ENCODE data around the gene CPNE7.

The CPNE7 gene

DNA sequence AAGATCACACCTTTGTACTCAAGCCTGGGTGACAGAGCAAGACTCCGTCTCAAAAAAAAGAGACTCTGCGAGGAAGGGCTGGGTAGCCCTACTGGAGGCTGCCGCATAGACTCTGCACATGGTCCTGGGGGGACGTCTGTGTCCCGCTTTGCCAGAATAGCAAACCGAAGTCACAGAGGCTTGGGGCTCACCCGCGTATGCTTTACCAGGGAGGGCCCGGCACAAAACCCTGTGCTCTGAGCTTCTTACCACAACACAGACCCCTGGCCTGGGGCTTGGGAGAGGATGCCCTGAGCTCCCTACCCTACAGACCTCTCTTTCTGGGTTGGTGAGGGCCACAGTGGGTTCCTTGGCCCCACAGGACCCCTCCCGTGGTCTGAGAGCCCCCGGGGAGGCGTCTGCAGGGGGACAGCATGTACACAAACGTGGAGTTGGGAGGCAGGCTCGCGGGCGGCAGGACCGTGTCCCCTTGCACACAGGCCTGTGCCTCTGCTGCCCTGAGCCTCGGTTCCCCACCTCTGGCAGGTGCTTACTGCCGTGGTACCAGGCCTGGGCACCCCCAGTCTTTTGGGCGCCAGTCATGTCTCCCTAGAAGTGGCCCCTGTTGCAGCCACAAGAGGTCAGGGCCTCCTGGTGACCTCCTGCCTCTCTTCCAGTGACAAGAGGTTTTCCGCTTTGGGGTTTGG lies 13.8 kb downstream of the CPNE7 start:
- no peak for DNase-seq (ENCODE audit: low read depth)
- H3K4me3 ChIP-seq (ENCODE audit: low read depth, low read length) = no peak overlapping the region
- in situ Hi-C loops (cut with HindIII; ENCODE audit: low sequenced_read_pairs) = no loop called here
- TF ChIP-seq, protein P1, sequence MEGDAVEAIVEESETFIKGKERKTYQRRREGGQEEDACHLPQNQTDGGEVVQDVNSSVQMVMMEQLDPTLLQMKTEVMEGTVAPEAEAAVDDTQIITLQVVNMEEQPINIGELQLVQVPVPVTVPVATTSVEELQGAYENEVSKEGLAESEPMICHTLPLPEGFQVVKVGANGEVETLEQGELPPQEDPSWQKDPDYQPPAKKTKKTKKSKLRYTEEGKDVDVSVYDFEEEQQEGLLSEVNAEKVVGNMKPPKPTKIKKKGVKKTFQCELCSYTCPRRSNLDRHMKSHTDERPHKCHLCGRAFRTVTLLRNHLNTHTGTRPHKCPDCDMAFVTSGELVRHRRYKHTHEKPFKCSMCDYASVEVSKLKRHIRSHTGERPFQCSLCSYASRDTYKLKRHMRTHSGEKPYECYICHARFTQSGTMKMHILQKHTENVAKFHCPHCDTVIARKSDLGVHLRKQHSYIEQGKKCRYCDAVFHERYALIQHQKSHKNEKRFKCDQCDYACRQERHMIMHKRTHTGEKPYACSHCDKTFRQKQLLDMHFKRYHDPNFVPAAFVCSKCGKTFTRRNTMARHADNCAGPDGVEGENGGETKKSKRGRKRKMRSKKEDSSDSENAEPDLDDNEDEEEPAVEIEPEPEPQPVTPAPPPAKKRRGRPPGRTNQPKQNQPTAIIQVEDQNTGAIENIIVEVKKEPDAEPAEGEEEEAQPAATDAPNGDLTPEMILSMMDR (IDR thresholded peaks at IDR 0.05; ENCODE audit: low read depth, low read length, missing control alignments) = no peak

DNA sequence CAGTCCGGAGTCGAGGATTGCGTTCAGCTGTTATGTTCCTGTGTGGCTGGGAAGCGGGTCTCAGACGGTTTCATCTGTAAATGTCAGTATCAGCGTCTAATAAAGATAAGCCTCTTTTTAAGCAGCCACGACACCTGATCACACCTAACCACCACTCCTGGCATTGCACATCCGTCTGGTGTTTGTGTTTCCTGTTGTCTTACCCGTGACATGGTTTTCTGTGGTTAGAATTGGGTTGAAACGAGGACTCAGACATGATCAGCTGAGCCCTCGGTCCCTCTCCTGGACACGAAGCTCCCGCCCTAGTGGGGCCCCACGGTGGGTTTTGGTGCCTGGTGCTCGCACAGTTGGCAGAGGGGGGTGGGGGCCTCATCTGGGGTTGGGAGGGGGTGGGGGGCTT lies 18.3 kb downstream of the CPNE7 start:
- no peak overlapping the region for H3K4me3 ChIP-seq (ENCODE audit: low read depth, low read length)
- in situ Hi-C loops (cut with HindIII; ENCODE audit: low sequenced_read_pairs) = no loop called here
- DNase-seq (ENCODE audit: low read depth) = no peak
- TF ChIP-seq, protein P1 (IDR thresholded peaks at IDR 0.05; ENCODE audit: low read depth, low read length, missing control alignments) = no peak

DNA sequence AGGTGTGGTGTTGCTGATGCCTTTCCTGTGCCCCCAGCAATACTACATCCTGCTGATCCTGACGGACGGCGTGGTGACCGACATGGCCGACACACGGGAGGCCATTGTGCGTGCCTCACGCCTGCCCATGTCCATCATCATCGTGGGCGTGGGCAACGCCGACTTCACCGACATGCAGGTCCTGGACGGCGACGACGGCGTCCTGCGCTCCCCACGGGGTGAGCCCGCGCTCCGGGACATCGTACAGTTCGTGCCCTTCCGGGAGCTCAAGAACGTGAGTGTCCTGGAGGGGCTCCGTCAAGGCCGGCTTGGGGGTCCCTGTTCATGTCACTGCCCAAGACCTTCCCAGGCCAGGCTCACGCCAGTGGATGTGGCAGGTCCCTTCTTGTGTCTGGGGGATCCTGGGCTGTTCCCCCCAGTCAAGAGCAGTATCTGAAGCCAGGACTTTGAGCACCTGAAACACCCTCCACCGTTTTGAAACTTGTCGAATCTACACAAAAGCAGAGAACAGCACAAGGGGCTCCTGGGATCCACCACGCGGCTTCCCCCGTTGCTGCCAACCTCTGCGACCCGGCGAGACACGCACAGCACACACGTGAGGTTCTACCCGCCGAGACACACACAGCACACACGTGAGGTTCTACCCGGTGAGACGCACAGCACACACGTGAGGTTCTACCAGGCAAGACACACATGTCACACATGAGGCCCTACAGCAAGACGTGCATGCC lies 19.9 kb downstream of the CPNE7 start:
- DNase-seq (ENCODE audit: low read depth) = no peak
- in situ Hi-C loops (cut with HindIII; ENCODE audit: low sequenced_read_pairs) = no loop called here
- no peak overlapping the region for H3K4me3 ChIP-seq (ENCODE audit: low read depth, low read length)
- TF ChIP-seq, protein P1 (IDR thresholded peaks at IDR 0.05; ENCODE audit: low read depth, low read length, missing control alignments) = no peak

DNA sequence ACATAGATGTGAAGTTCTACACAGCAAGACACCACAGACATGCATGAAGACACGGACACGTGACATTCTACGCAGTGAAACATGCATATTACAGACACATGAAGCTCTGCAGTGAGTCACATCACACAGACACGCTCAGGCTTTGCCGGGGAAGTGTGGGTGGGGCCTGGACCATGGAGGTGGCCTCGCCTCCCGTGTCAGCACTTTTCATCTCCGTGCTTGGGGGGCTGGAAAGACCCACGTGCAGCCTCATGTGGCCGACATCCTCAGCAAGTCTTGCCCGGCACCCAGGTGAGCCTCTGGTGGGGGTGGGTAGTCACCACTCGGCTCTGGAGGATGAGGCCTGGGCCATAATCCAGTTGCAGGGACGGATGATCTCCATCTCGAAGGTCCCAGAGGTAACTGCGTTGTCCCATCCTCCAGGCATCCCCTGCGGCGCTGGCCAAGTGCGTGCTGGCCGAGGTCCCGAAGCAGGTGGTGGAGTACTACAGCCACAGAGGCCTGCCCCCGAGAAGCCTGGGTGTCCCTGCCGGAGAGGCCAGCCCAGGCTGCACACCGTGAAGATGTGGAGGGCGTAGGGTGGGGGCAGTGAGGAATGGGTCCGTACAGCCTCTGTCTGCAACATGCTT lies 20.6 kb downstream of the CPNE7 start:
- TF ChIP-seq, protein P1 (IDR thresholded peaks at IDR 0.05; ENCODE audit: low read depth, low read length, missing control alignments) = no peak
- no peak for DNase-seq (ENCODE audit: low read depth)
- in situ Hi-C loops (cut with HindIII; ENCODE audit: low sequenced_read_pairs) = no loop called here
- no peak overlapping the region for H3K4me3 ChIP-seq (ENCODE audit: low read depth, low read length)

DNA sequence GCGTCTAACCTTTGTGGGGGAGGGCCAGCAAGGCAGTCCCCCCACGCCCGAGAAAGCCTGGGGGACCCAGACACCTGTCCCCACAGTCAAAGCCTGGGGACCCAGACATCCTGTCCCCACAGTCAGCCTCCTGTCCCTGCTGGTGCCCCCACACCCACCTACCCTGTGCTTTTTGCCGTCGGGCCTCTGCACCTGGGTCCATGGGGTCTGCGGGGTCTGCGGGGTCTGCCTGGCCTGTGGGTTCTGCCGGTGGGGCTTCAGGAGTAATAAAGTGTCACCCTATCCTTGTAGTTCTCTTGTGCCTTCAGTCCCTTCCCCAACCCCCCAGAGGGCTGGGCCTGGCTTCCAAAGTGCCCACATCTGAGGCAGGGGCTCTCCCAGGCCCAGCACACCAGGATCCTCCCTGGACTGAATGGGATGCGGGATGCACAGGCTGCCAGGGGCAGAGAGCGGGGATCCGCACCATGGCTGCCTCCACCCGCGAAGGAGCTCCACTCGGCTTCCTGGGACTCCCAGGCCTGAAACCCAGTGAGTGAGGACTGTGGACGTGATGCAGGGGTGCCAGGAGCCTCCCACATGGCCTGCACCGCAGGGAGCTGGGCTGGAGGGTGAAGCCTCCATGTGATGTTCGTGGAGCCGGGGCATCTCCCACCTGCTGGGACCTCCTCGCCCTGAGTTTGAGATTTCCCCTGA lies 21.5 kb downstream of the CPNE7 start:
- in situ Hi-C loops (cut with HindIII; ENCODE audit: low sequenced_read_pairs) = no loop called here
- no peak overlapping the region for H3K4me3 ChIP-seq (ENCODE audit: low read depth, low read length)
- TF ChIP-seq, protein P1 (IDR thresholded peaks at IDR 0.05; ENCODE audit: low read depth, low read length, missing control alignments) = no peak
- no peak for DNase-seq (ENCODE audit: low read depth)

DNA sequence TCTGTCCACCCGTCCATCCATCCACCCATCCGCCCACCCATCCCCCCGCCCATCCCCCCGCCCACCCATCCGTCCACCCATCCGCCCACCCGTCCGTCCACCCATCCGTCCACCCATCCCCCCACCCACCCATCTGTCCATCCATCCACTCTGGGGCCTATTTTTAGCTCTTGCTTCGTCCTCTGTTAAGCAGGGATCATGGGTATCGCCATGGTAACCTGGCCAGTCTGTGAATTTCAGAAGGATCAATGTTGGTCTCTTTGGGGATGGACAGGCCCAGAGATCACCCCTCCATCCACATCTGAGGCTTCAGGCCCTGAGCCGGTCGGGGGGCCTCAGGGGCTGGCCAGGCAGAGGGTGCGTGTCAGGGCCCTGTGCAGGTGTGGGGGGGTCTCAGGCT lies 22.6 kb downstream of the CPNE7 start:
- in situ Hi-C loops (cut with HindIII; ENCODE audit: low sequenced_read_pairs) = no loop called here

More for the DNA sequence above, 22.6 kb downstream of the CPNE7 start:
- H3K4me3 ChIP-seq (ENCODE audit: low read depth, low read length) = no peak overlapping the region
- TF ChIP-seq, protein P1 (IDR thresholded peaks at IDR 0.05; ENCODE audit: low read depth, low read length, missing control alignments) = no peak
- no peak for DNase-seq (ENCODE audit: low read depth)

All from astrocyte of the cerebellum (primary cell).